Daoy (cell line): ENCODE results near the gene SND1. TPM values are rescaled to one million over a fixed set of nuclear protein-coding genes. Genes with fewer than 3 reads are reported as not detected.
A peak's percentile ranks its signal among the peaks of the same experiment; 100 is the strongest.

Experiments
- DNase-seq: peaks from one replicate; pipeline ENCODE4 v3.0.0-alpha.2; 2015; ENCODE audit warnings: low read depth
- total RNA-seq: library from RNA; depleted of rRNA; stranded (reverse); fragments of >200 nt; shearing (Covaris generic); gene quantifications from 2 replicates; pipeline ENCODE4 v1.2.3, GENCODE V29; 2014

SND1 gene
- total RNA-seq, 1 experiment from 2014 or later: 229 TPM

- no peak for DNase-seq
These were observed 385.1 kb downstream of the SND1 start for GRCh38 chr7:128037081-128037480.

- no peak for DNase-seq
These were observed 386.1 kb downstream of the SND1 start for GRCh38 chr7:128037880-128038619.

GRCh38 chr7:128039544-128039953 lies 387.6 kb downstream of the SND1 start:
- DNase-seq: no peak

- DNase-seq: no peak
These were observed 388.2 kb downstream of the SND1 start for GRCh38 chr7:128040205-128040604.

- DNase-seq: peak; percentile 85
These were observed 389.2 kb downstream of the SND1 start for GRCh38 chr7:128041203-128041602.

- DNase-seq: no peak
These were observed 390.0 kb downstream of the SND1 start for GRCh38 chr7:128042012-128042411.

- DNase-seq: no peak
These were observed 392.1 kb downstream of the SND1 start for GRCh38 chr7:128044064-128044463.

GRCh38 chr7:128045158-128045557 lies 393.2 kb downstream of the SND1 start:
- DNase-seq: no peak

GRCh38 chr7:128045766-128046165 lies 393.8 kb downstream of the SND1 start:
- DNase-seq: peak; percentile 58

GRCh38 chr7:128052404-128052803 lies 400.4 kb downstream of the SND1 start:
- DNase-seq: no peak

GRCh38 chr7:128053023-128053422 lies 401.0 kb downstream of the SND1 start:
- DNase-seq: peak; percentile 53

GRCh38 chr7:128053991-128054390 lies 402.0 kb downstream of the SND1 start:
- no peak for DNase-seq

GRCh38 chr7:128054511-128054910 lies 402.5 kb downstream of the SND1 start:
- DNase-seq: no peak

- DNase-seq: no peak
These were observed 403.6 kb downstream of the SND1 start for GRCh38 chr7:128055637-128056036.

GRCh38 chr7:128056901-128057300 lies 404.9 kb downstream of the SND1 start:
- DNase-seq: peak; percentile 83

GRCh38 chr7:128057909-128058308 lies 405.9 kb downstream of the SND1 start:
- DNase-seq: no peak

- DNase-seq: no peak
These were observed 407.4 kb downstream of the SND1 start for GRCh38 chr7:128059143-128059988.

GRCh38 chr7:128060018-128060417 lies 408.0 kb downstream of the SND1 start:
- DNase-seq: no peak

GRCh38 chr7:128063088-128063487 lies 411.1 kb downstream of the SND1 start:
- no peak for DNase-seq

GRCh38 chr7:128065872-128066271 lies 413.9 kb downstream of the SND1 start:
- no peak for DNase-seq

GRCh38 chr7:128066395-128066794 lies 414.4 kb downstream of the SND1 start:
- DNase-seq: no peak

GRCh38 chr7:128066858-128067257 lies 414.9 kb downstream of the SND1 start:
- no peak for DNase-seq

- no peak for DNase-seq
These were observed 416.0 kb downstream of the SND1 start for GRCh38 chr7:128067983-128068382.
